ENCODE data around the gene COLEC12. TPM values are rescaled to one million over a fixed set of nuclear protein-coding genes. Genes with fewer than 3 reads are reported as not detected.

Gene COLEC12
- total RNA-seq, 1 experiment from 2014 or later: not detected

GRCh38 chr18:512957-513356, 12.5 kb upstream of the COLEC12 start:
- Histone ChIP-seq H3K9me2 (ENCODE audit: insufficient read depth) (no peaks in the 10 kb centered on the region), H3K9ac (ENCODE audit: low read length) (no peak overlapping the region), H3K9me3 (ENCODE audit: control insufficient read depth in 1 of 2, insufficient read depth in 1 of 2, low read depth in 1 of 2, low read length in 2 of 2) (no peaks in the 10 kb centered on the region), H2AFZ (ENCODE audit: low read depth, low read length, poor library complexity, severe bottlenecking) (no peak overlapping the region), H3K4me1 (ENCODE audit: control insufficient read depth in 1 of 2, insufficient read depth in 2 of 2, low read length in 2 of 2) (no peaks in the 10 kb centered on the region), H3K4me3 (replicated peaks in 1 of 2; ENCODE audit: low read depth in 1 of 2, low read length in 2 of 2) (no peak overlapping the region), H4K20me1 (ENCODE audit: insufficient read depth) (no peaks in the 10 kb centered on the region), H3K4me2 (ENCODE audit: low read length) (no peak overlapping the region), H3K79me2 (ENCODE audit: insufficient read depth, low read length) (no peaks in the 10 kb centered on the region), H3K27ac (ENCODE audit: low read depth, low read length) (no peak overlapping the region), H3K27me3 (ENCODE audit: insufficient read depth, low read length) (no peaks in the 10 kb centered on the region), H3K36me3 (ENCODE audit: control insufficient read depth in 1 of 2, insufficient read depth in 2 of 2, low read length in 2 of 2) (no peaks in the 10 kb centered on the region)
- intact Hi-C loops (cut with micrococcal nuclease): no loop called here
- ATAC-seq (no peak), DNase-seq (ENCODE audit: low read depth, low spot score) (no peak)
- CTCF ChIA-PET: no interaction called here
- no peak for TF ChIP-seq POLR2AphosphoS5 (IDR thresholded peaks at IDR 0.05; ENCODE audit: low read depth, low read length)
- TF ChIP-seq ELF1 (IDR thresholded peaks at IDR 0.05; ENCODE audit: borderline replicate concordance, low read depth): no peak
- no peak for TF ChIP-seq ATF3 (IDR thresholded peaks at IDR 0.05)
- TF ChIP-seq YY1 (IDR thresholded peaks at IDR 0.05; ENCODE audit: extremely low read depth, insufficient replicate concordance, low read depth, low read length): no peak
- TF ChIP-seq SP1 (IDR thresholded peaks at IDR 0.05; ENCODE audit: low read depth): no peak
- TF ChIP-seq TCF7L2 (IDR thresholded peaks at IDR 0.05; ENCODE audit: borderline replicate concordance, extremely low read depth, insufficient read depth, insufficient read length): no peak
- TF ChIP-seq CEBPB (IDR thresholded peaks at IDR 0.05; ENCODE audit: low read depth): no peak
- TF ChIP-seq ZNF274 (IDR thresholded peaks at IDR 0.05; ENCODE audit: low read depth, low read length): no peak
- TF ChIP-seq RAD21 (IDR thresholded peaks at IDR 0.05; ENCODE audit: low read depth): no peak
- no peak for TF ChIP-seq ZBTB33 (IDR thresholded peaks at IDR 0.05; ENCODE audit: extremely low read depth, insufficient replicate concordance, low read length)
- no peak for TF ChIP-seq SRF (IDR thresholded peaks at IDR 0.05; ENCODE audit: low read depth)
- TF ChIP-seq CTCF (IDR thresholded peaks at IDR 0.05 in 2 of 3, conservative IDR thresholded peaks at IDR 0.05 in 1 of 3; ENCODE audit: borderline replicate concordance in 1 of 3, insufficient read depth in 1 of 3, low read depth in 2 of 3, low read length in 2 of 3): no peak
- TF ChIP-seq ZFX (IDR thresholded peaks at IDR 0.05): no peak
- TF ChIP-seq SIN3A (IDR thresholded peaks at IDR 0.05; ENCODE audit: low read depth): no peak
- TF ChIP-seq EZH2 (IDR thresholded peaks at IDR 0.05): no peak
- TF ChIP-seq FOSL1 (IDR thresholded peaks at IDR 0.05; ENCODE audit: low read depth): no peak
- TF ChIP-seq REST (IDR thresholded peaks at IDR 0.05; ENCODE audit: low read depth): no peak
- TF ChIP-seq POLR2A (IDR thresholded peaks at IDR 0.05; ENCODE audit: borderline replicate concordance, extremely low read depth, insufficient read depth, insufficient read length): no peak
- TF ChIP-seq CBX3 (IDR thresholded peaks at IDR 0.05; ENCODE audit: low read depth): no peak
- RAD21 ChIA-PET (ENCODE audit: low non-redundant PET in 1 of 2, low total read pairs in 2 of 2, uncharacterized antibody in 2 of 2, unreplicated experiment in 2 of 2): no interaction called here
- POLR2A ChIA-PET: no interaction called here
- no TSS peak for BruUV-seq (replicated peaks)

Data from HCT116 (cell line).